GM18951 (cell line): ENCODE results near the gene ABCF3.

Experiments
- POLR2A ChIP-seq: IDR thresholded peaks from 4 replicates; pipeline ENCODE4 v1.6.1; 2011; ENCODE audit warnings: mild to moderate bottlenecking; ENCODE audit not compliant: insufficient read length, insufficient read depth; ENCODE audit errors: extremely low read depth
- in situ Hi-C: fragments of 300-500 bp; cut with MboI; formaldehyde crosslinking; loops from one replicate; pipeline ENCODE4 v1.12.0; 2022; ENCODE audit warnings: low sequenced_read_pairs, mixed read lengths, inconsistent platforms; ENCODE audit not compliant: unreplicated experiment

ABCF3 gene

DNA sequence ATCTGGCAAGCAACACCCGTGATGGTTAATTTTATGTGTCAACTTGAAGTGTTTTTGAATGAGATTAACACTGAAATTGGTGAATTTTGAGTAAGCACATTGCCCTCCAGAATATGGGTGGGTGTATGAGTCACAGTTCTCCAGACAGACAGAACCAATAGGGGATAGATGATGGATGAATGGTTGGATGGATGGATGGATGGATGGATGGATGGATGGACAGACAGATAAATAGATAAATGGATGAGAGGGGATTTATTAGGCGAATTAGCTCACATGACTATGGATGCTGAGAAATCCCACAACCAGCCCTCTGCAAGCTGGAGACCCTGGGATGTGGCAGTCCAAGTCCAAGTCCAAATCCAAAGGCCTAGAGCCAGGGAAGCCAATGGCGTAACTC is 37.9 kb downstream of the ABCF3 start:
- no peak for TF ChIP-seq POLR2A
- in situ Hi-C loops, result no loop called here

DNA sequence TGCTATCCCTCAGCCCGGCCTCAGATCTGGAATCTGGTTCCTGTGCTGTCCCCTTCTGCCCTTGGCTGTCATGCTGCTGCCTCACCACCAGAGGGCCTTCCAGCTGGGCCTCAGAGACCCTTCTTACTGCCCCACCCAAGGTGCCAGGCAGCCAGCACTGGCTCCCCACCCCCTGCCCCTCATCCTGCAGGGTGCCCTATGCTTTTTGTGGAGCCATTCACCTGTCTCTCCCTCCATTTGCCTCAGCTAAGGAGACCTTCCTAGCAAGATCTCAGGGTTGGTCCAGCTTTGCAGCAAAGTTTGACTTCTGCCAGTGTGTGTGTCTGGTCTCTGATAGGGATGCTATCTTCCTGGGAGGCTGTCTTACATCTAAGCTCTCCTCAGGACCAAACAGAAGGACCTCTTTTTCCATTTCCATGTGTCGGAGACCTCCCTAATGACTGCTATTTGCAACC is 41.5 kb downstream of the ABCF3 start:
- no peak for TF ChIP-seq POLR2A
- in situ Hi-C loops, result no loop called here

DNA sequence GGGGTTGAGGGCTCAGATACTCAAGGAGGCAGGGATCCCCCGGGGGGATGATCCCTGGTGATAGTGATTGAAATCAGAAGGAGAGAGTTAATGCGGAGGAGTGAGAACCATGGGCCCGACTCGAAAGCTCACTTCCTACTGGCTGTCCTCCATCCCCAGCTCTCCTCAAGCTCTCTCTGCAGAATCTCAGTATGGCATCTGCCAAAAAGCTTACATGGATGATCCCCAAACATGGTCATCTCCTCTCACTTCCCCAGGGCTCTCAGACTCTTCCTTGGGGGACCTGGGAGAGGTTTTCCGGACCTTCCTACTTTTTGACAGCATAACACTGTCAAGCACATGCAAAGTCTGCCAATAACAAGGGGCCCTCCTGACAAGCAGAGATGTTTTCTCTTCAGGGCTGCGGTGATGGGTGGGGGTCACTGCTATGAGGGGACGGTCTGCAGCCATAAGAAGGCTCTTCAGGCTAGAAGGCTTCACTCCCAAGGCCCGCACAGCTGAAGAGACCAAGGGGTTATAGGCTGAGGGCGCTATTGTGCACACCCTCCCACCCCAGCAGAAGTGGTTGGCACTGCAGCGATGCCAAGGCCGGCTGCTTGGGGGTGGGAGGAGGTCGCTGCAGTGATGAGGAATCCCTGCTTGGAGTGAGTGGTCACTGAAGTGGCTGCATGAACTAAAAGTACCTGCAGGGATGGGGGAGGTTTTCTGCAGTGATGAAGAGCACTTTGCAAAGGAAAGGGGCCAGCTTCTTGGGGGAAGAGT is 42.6 kb downstream of the ABCF3 start:
- no peak for TF ChIP-seq POLR2A
- in situ Hi-C loops, result no loop called here

DNA sequence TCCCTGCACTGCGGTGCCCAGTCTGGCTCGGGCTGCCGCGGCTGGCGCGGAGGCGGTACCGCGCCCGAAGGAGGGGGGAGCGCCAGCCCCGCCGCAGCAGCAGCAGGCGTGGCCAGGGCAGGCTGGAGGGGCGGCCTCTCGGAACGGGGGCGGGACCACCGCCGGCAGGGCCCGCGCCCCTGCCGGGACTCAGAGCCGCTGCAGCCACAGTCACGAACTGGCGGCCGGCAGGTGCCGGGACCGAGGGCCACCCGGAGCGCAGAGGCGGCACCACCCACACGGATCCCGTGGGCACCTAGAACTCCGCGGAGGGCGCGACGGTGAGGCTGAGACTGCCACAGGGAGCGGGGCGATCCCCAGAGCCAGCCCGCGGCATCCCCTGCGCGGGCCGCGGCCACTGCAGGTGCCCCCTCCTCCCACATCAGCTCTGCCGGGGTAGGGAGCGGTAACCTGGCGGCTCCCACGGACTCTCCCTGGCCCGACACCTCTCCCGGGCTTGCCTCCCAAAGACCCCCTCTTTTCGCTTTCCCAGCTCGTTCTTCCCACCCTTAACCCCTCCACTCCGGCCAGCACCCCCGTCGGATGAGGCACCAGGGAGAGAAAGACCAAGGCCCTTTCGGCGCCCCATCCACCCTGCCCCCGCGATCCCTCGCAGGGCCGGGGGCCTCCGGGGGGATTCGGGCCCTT is 43.5 kb downstream of the ABCF3 start, which contains the start of gene VWA5B2:
VWA5B2 (plus strand) TSS at position 192 of the 687 bp plus-strand sequence. CDS start 944 bp downstream, outside the sequence.
- TF ChIP-seq POLR2A, result no peak
- in situ Hi-C loops, result no loop called here

DNA sequence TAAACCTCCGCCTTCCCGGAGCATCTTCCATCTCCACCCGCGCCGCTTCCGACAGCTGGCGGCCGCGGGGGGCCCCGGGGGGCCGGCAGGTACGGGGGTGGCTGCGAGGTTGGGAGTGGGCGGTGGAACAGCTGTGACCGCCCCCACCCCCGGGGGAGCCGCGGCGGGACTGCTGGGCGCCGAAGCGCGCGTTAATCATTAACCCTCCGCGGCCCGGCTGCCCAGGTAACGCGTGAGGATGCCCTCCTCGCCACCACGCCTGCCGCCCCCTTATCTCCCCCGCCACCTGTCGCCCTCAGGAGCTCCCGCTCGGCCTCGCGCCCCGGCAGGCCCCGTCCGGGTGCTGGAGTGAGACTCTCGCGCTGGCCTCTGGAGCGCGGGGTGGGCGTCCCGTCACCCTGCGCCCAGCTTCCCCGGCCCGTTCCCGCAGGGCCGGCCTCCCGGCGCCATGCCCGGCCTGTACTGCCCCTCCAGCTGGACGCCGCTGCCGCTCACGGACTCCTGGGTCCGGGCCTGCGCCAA is 44.1 kb downstream of the ABCF3 start:
- in situ Hi-C loops, result no loop called here
- TF ChIP-seq POLR2A, result no peak

DNA sequence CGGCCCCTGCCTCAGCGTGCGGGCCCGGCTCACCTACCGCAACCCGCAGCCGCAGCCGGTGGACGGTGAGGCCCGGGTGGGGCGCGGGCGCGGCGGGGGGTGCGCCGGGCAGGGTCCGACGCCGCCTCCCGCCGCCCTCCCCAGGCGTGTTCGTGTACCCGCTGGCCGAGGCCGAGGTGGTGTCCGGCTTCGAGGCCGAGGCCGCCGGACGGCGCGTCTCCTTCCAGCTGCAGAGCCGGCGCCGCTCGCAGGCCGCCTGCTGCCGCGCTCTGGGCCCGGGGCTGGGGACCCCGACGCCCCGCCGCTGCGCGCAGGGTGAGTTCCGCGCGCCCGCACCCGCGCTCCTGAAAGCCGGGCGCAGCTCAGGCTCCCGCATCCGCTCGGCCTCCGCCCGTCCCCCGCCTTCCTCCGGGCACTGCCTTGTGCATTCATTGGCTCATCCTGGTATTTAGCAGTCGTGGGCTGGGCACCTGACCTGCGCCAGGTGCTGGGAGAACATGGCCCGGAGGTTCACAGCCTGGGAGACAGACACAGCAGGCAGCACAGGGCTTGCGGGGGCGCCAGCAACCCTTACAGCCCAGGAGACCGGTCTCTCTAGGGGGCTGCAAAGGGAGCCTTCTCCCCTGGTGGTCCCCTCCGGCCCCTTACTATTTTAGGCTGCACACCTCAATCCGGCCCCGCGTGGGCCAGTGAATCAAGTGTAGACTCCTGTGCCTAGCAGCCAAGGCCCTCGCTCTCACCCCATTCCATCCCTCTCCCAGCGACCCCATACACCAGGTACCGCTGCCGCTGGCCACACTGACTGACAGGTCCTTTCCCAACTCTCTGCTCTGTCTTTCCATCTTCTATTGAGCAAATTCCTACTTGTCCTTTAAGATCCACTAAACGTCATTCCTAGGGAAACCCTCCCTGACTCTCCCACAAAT is 44.9 kb downstream of the ABCF3 start:
- in situ Hi-C loops, result no loop called here
- TF ChIP-seq POLR2A, result no peak

DNA sequence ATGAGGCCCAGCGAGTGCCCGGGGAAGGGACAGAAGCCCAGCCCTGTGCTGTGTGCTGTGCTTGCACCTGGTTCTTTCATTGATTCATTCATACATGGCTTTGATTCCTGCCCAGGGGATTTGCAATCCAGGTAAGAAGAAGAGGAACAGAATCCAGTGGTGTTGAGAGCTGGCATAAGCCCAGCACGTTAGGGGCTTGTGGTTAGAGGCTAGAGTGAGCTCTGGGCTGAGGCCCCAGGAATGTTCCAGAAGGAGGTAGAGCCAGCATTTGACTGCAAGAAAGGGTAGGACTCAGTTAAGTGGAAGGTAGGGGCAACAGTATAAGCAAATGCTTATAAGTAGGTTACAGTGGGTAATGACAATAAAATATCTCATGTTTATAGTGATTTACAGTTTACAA is 45.7 kb downstream of the ABCF3 start:
- in situ Hi-C loops, result no loop called here

DNA sequence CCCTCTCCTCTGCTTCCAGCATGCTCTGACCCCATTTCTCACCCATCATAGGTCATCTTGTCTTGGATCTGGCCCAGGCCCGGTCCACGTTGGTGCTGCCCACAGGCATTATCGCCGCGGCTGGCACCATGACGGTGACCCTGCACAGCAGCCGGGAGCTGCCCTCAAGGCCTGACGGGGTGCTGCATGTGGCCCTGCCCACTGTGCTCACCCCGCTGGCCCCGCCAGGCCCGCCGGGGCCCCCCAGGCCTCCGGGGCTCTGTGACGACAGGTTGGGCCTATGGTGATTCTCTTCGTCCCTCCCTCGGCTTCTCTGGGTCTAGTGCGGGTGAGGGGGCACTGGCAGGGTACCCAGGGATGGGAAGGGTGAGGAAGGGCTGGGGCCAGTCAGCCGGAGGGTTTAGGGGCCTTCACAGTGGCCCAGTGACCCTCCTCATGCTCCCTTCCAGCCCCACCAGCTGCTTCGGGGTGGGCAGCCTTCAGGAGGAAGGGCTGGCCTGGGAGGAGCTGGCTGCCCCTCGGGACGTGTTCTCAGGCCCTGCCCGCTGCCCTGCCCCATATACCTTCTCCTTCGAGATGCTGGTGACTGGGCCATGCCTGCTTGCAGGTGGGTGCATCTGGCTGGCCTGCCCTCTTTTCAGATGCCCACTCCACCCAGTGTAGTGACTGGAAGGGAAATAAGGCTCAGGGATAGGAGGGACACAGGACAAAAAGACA is 47.3 kb downstream of the ABCF3 start:
- no peak for TF ChIP-seq POLR2A
- in situ Hi-C loops, result no loop called here

More for the DNA sequence above, 45.7 kb downstream of the ABCF3 start:
- TF ChIP-seq POLR2A, result no peak

DNA sequence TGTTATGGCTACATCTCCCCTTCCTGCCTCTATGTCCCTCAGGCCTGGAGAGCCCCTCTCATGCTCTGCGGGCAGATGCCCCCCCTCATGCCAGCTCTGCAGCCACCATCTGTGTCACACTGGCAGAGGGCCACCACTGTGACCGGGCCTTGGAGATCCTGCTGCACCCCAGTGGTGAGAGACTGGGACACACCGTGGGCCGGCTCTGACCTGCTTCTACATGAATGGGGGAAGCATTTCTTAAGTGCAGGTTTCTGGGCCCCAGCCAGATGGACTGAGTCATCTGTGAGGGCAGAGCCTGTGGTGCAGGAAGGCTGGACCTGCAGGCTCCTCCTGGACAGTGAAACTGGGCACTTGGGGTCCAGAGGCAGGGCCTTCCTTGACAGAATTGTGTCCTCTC is 48.2 kb downstream of the ABCF3 start:
- no peak for TF ChIP-seq POLR2A
- in situ Hi-C loops, result no loop called here

DNA sequence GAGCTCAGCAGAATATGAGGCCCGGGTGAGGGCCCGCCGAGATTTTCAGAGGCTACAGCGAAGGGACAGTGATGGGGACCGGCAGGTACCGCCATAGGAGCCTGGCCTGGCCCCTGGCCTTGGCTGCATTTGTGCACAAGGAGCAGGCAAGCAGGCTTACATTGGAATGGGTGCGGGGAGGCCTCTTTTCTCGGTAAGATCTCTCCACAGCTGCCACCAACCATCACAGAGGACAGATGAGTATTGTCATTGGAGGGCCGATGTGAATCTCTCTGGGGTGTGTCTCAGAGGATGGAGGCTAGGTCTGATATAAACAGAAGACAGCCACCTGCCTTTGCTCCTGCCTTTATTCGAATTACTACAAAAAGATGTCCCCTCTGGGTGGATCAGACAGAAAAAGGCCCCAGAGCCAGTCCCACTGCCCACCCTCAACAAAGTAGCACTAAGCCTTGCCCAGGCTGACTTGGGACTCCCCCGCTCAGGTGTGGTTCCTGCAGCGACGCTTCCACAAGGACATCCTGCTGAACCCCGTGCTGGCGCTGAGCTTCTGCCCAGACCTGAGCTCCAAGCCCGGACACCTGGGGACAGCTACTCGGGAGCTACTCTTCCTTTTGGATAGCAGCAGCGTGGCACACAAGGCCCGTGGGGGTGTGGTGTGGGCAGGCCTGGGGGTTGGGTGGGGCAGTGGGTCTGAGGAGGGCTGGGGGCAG is 48.8 kb downstream of the ABCF3 start:
- TF ChIP-seq POLR2A, result no peak
- in situ Hi-C loops, result no loop called here

DNA sequence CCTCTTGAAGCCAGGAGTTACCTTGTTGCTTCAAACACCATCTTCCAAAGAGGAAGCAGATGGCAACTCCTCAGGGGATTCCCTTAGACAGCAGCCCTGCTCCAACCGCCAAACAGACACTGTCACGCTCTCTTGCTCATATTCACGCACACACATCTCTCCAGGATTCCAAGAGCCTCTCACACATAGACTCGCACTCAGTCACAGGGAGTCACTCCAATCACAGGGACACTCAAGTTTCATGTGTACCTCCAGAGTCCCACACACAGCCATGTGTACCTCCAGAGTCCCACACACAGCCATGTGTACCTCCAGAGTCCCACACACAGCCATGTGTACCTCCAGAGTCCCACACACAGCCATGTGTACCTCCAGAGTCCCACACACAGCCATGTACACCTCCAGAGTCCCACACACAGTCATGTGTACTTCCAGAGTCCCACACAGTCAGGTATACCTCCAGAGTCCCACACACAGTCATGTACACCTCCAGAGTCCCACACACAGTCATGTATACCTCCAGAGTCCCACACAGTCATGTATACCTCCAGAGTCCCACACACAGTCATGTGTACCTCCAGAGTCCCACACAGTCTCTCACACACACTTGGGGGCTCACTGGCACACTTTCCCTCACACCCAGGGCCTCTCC is 49.5 kb downstream of the ABCF3 start:
- no peak for TF ChIP-seq POLR2A
- in situ Hi-C loops, result no loop called here

DNA sequence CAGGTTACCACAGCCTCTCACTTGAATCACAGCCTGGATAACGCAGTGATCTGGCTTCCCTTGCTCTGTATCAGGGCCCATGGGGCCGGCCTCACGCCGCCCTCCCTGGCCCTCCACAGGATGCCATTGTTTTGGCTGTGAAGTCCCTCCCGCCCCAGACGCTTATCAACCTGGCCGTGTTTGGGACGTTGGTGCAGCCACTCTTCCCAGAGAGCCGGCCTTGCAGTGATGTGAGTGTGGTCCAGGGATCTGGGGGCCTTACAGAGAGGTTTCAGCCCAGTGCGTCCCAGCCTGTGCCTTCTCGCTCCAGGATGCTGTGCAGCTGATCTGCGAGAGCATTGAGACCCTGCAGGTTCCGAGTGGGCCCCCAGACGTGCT is 50.0 kb downstream of the ABCF3 start:
- in situ Hi-C loops, result no loop called here
- no peak for TF ChIP-seq POLR2A

DNA sequence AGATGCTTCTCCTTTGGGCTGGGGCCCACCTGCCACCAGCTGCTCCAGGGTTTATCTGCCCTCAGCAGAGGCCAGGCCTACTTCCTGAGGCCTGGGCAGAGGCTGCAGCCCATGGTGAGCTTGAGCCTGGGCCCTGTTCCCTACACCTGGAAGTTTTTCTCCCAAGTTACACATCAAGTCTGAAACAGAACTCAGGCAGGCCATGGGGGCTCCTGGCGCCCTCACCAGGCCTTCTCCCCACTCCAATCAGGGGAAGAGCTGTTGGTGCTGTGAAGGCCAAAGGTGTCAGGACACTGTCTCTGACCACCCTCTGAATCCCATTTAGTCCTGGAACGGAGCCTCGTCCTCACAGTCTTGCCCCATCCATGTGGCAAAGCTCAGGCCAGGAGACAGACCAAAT is 50.6 kb downstream of the ABCF3 start:
- no peak for TF ChIP-seq POLR2A
- in situ Hi-C loops, result no loop called here
